Activated T-helper 1 cell treated with anti-CD3 and anti-CD28 coated beads, Interleukin-12 subunit alpha, Interleukin-12 subunit beta, Interleukin-2, Interleukin-4 antibody, amounts not matched to agents 30 ng/mL and 10 ng/mL and 1 ng/mL, durations not matched to agents 14 hours and 24 hours and 36 hours (primary cell): ENCODE measurements around the gene ACTL8. TPM values are rescaled to one million over a fixed set of nuclear protein-coding genes. Genes with fewer than 3 reads are reported as not detected.

Experiments
- DNase-seq: peaks from one replicate; pipeline ENCODE4 v3.0.0; 2021; ENCODE audit warnings: low spot score
- H3K27ac Mint-ChIP-seq: one replicate; pipeline ENCODE4 v1.8.0; 2021; ENCODE audit warnings: mild to moderate bottlenecking, mixed read lengths
- H3K27me3 Mint-ChIP-seq: one replicate; pipeline ENCODE4 v1.8.0; 2022; ENCODE audit warnings: mild to moderate bottlenecking, moderate library complexity, mixed read lengths; ENCODE audit not compliant: insufficient read depth
- H3K36me3 Mint-ChIP-seq: one replicate; pipeline ENCODE4 v1.8.0; 2021; ENCODE audit warnings: low read depth, mixed read lengths
- H3K4me1 Mint-ChIP-seq: one replicate; pipeline ENCODE4 v1.8.0; 2021; ENCODE audit warnings: low read depth, mixed read lengths
- H3K4me3 Mint-ChIP-seq: one replicate; pipeline ENCODE4 v1.8.0; 2021; ENCODE audit warnings: mild to moderate bottlenecking, moderate library complexity, mixed read lengths
- H3K9me3 Mint-ChIP-seq: one replicate; pipeline ENCODE4 v1.8.0; 2021; ENCODE audit warnings: mixed read lengths
- intact Hi-C: fragments of 100-400 bp; cut with micrococcal nuclease; formaldehyde crosslinking; loops from one replicate; pipeline ENCODE4 v1.15.1; 2024
- total RNA-seq: library from RNA; stranded (reverse); gene quantifications from 2 replicates; pipeline ENCODE4 v1.2.3, GENCODE V29; 2022

The ACTL8 gene
- total RNA-seq: not detected in 2 replicates

GRCh38 chr1:17755120-17755519, at the start of gene ACTL8:
Gene ACTL8, plus strand, starts transcription at chr1:17755333. Its CDS starts 67,676 bp downstream, at chr1:17823009.
- intact Hi-C loops: no loop called here
- no peak for DNase-seq
- H3K27me3 Mint-ChIP-seq: no peaks in the 10 kb centered on the region
- peaks cover 53% of the 10 kb centered on the region for H3K9me3 Mint-ChIP-seq
- no peaks in the 10 kb centered on the region for H3K36me3 Mint-ChIP-seq
- H3K4me1 Mint-ChIP-seq: no peaks in the 10 kb centered on the region
- H3K4me3 Mint-ChIP-seq: no peak within 1 kb of the TSS
- no peak within 1 kb of the TSS for H3K27ac Mint-ChIP-seq

GRCh38 chr1:17706445-17706844, 48.7 kb upstream of the ACTL8 start:
- DNase-seq: no peak
- H3K4me3 Mint-ChIP-seq: no peak overlapping the region
- no peak overlapping the region for H3K27ac Mint-ChIP-seq
- no peaks in the 10 kb centered on the region for H3K4me1 Mint-ChIP-seq
- no peaks in the 10 kb centered on the region for H3K27me3 Mint-ChIP-seq
- H3K36me3 Mint-ChIP-seq: no peaks in the 10 kb centered on the region
- intact Hi-C loops: no loop called here
- no peaks in the 10 kb centered on the region for H3K9me3 Mint-ChIP-seq

GRCh38 chr1:17709981-17710380, 45.2 kb upstream of the ACTL8 start:
- no peaks in the 10 kb centered on the region for H3K36me3 Mint-ChIP-seq
- H3K4me1 Mint-ChIP-seq: no peaks in the 10 kb centered on the region
- intact Hi-C loops: no loop called here
- no peaks in the 10 kb centered on the region for H3K27me3 Mint-ChIP-seq
- H3K9me3 Mint-ChIP-seq: no peaks in the 10 kb centered on the region
- DNase-seq: no peak
- no peak overlapping the region for H3K27ac Mint-ChIP-seq
- H3K4me3 Mint-ChIP-seq: no peak overlapping the region

GRCh38 chr1:17710889-17711576, 44.1 kb upstream of the ACTL8 start:
- Mint-ChIP-seq H3K27me3 (no peaks in the 10 kb centered on the region), H3K36me3 (no peaks in the 10 kb centered on the region), H3K9me3 (no peaks in the 10 kb centered on the region), H3K27ac (no peak overlapping the region), H3K4me3 (no peak overlapping the region), H3K4me1 (no peaks in the 10 kb centered on the region)
- intact Hi-C loops: no loop called here
- no peak for DNase-seq

- no peaks in the 10 kb centered on the region for H3K36me3 Mint-ChIP-seq
- H3K27ac Mint-ChIP-seq: no peak overlapping the region
- no peaks in the 10 kb centered on the region for H3K27me3 Mint-ChIP-seq
- intact Hi-C loops: no loop called here
- H3K4me1 Mint-ChIP-seq: no peaks in the 10 kb centered on the region
- no peak overlapping the region for H3K4me3 Mint-ChIP-seq
- no peak for DNase-seq
- H3K9me3 Mint-ChIP-seq: no peaks in the 10 kb centered on the region
Measured at GRCh38 chr1:17711577-17711910, 43.6 kb upstream of the ACTL8 start.

- intact Hi-C loops: no loop called here
- no peak overlapping the region for H3K27ac Mint-ChIP-seq
- no peak for DNase-seq
- no peaks in the 10 kb centered on the region for H3K36me3 Mint-ChIP-seq
- H3K4me3 Mint-ChIP-seq: no peak overlapping the region
- H3K4me1 Mint-ChIP-seq: no peaks in the 10 kb centered on the region
- no peaks in the 10 kb centered on the region for H3K9me3 Mint-ChIP-seq
- no peaks in the 10 kb centered on the region for H3K27me3 Mint-ChIP-seq
Measured at GRCh38 chr1:17711941-17712340, 43.2 kb upstream of the ACTL8 start.

GRCh38 chr1:17713993-17714392, 41.1 kb upstream of the ACTL8 start:
- intact Hi-C loops: no loop called here
- Mint-ChIP-seq H3K4me3 (no peak overlapping the region), H3K9me3 (no peaks in the 10 kb centered on the region), H3K27ac (no peak overlapping the region), H3K27me3 (no peaks in the 10 kb centered on the region), H3K4me1 (no peaks in the 10 kb centered on the region), H3K36me3 (no peaks in the 10 kb centered on the region)
- no peak for DNase-seq

- intact Hi-C loops: no loop called here
- no peak overlapping the region for H3K27ac Mint-ChIP-seq
- H3K4me3 Mint-ChIP-seq: no peak overlapping the region
- H3K36me3 Mint-ChIP-seq: no peaks in the 10 kb centered on the region
- no peak for DNase-seq
- peaks cover 2% of the 10 kb centered on the region for H3K27me3 Mint-ChIP-seq
- H3K4me1 Mint-ChIP-seq: no peaks in the 10 kb centered on the region
- H3K9me3 Mint-ChIP-seq: no peaks in the 10 kb centered on the region
Measured at GRCh38 chr1:17717594-17718535, 37.3 kb upstream of the ACTL8 start.

GRCh38 chr1:17719874-17720273, 35.3 kb upstream of the ACTL8 start:
- H3K4me1 Mint-ChIP-seq: no peaks in the 10 kb centered on the region
- H3K27me3 Mint-ChIP-seq: peaks cover 2% of the 10 kb centered on the region
- H3K4me3 Mint-ChIP-seq: no peak overlapping the region
- no peaks in the 10 kb centered on the region for H3K9me3 Mint-ChIP-seq
- intact Hi-C loops: no loop called here
- H3K27ac Mint-ChIP-seq: no peak overlapping the region
- no peaks in the 10 kb centered on the region for H3K36me3 Mint-ChIP-seq
- DNase-seq: no peak

- Mint-ChIP-seq H3K4me3 (no peak overlapping the region), H3K9me3 (no peaks in the 10 kb centered on the region), H3K27me3 (peaks cover 2% of the 10 kb centered on the region), H3K27ac (no peak overlapping the region), H3K4me1 (no peaks in the 10 kb centered on the region), H3K36me3 (no peaks in the 10 kb centered on the region)
- DNase-seq: no peak
- intact Hi-C loops: no loop called here
Measured at GRCh38 chr1:17721444-17721843, 33.7 kb upstream of the ACTL8 start.

GRCh38 chr1:17723684-17724083, 31.4 kb upstream of the ACTL8 start:
- no peaks in the 10 kb centered on the region for H3K36me3 Mint-ChIP-seq
- no peaks in the 10 kb centered on the region for H3K4me1 Mint-ChIP-seq
- H3K9me3 Mint-ChIP-seq: no peaks in the 10 kb centered on the region
- peaks cover 2% of the 10 kb centered on the region for H3K27me3 Mint-ChIP-seq
- intact Hi-C loops: no loop called here
- DNase-seq: no peak
- no peak overlapping the region for H3K4me3 Mint-ChIP-seq
- H3K27ac Mint-ChIP-seq: no peak overlapping the region

- no peak for DNase-seq
- Mint-ChIP-seq H3K4me1 (no peaks in the 10 kb centered on the region), H3K4me3 (no peak overlapping the region), H3K27ac (no peak overlapping the region), H3K36me3 (no peaks in the 10 kb centered on the region), H3K27me3 (peaks cover 2% of the 10 kb centered on the region), H3K9me3 (no peaks in the 10 kb centered on the region)
- intact Hi-C loops: no loop called here
Measured at GRCh38 chr1:17724150-17724549, 31.0 kb upstream of the ACTL8 start.

- Mint-ChIP-seq H3K36me3 (no peaks in the 10 kb centered on the region), H3K27ac (no peak overlapping the region), H3K27me3 (peaks cover 2% of the 10 kb centered on the region), H3K9me3 (no peaks in the 10 kb centered on the region), H3K4me1 (no peaks in the 10 kb centered on the region), H3K4me3 (no peak overlapping the region)
- intact Hi-C loops: no loop called here
- no peak for DNase-seq
Measured at GRCh38 chr1:17725084-17725719, 29.9 kb upstream of the ACTL8 start.
